Panc1 (cell line): Measurements from ENCODE around the gene HADHA. TPM values are rescaled to one million over a fixed set of nuclear protein-coding genes. Genes with fewer than 3 reads are reported as not detected.
"Not testable (repeated sequence)": the region's sequence is repeated elsewhere in the genome, so short reads cannot be mapped to it uniquely, and the experiment has no call there.

Experiments
- ATAC-seq: fragments of 200-7000 bp; cut with Tn5 transposase; 2 replicates; pipeline ENCODE4 v1.9.1; 2020; ENCODE audit warnings: mild to moderate bottlenecking, moderate library complexity
- BruUV-seq: library from RNA; stranded (reverse); fragments of 400-500 nt; replicated peaks from 2 replicates; lab custom pipeline; 2021; lab: Mats Ljungman, UMichigan
- CTCF ChIA-PET: fragments of 300-600 bp; sonication (Branson Sonifier 250); formaldehyde crosslinking; loops from one replicate; lab custom pipeline; 2022; ENCODE audit warnings: antibody characterized with exemption; lab: Charles Lee
- POLR2A ChIA-PET: fragments of 300-600 bp; sonication (Branson Sonifier 250); formaldehyde crosslinking; loops from one replicate; lab custom pipeline; 2022; ENCODE audit warnings: antibody characterized with exemption; lab: Charles Lee
- DNase-seq: peaks from one replicate; pipeline ENCODE4 v3.0.0-alpha.2; 2010; ENCODE audit warnings: low read depth, low spot score
- H3K27ac ChIP-seq: 2 replicates; pipeline ENCODE4 v1.5.1; 2011; ENCODE audit warnings: mild to moderate bottlenecking, low read length, inconsistent platforms
- H3K27me3 ChIP-seq: fragments of 200-500 bp; sonication (Bioruptor generic); 2 replicates; pipeline ENCODE4 v1.6.0; 2014; ENCODE audit warnings: low read length, inconsistent platforms; ENCODE audit not compliant: control insufficient read depth, insufficient read depth
- H3K36me3 ChIP-seq: fragments of 200-500 bp; sonication (Bioruptor generic); 2 replicates; pipeline ENCODE4 v1.5.1; 2014; ENCODE audit warnings: inconsistent platforms, mild to moderate bottlenecking, low read length, moderate library complexity; ENCODE audit not compliant: control insufficient read depth, insufficient read depth
- H3K4me1 ChIP-seq: 2 replicates; pipeline ENCODE4 v1.5.1; 2011; ENCODE audit warnings: inconsistent platforms, mild to moderate bottlenecking, low read length, moderate library complexity; ENCODE audit not compliant: control insufficient read depth, insufficient read depth
- H3K4me3 ChIP-seq, 2 experiments: 2 replicates each; pipeline ENCODE4 v1.5.1; 2011 to 2012; ENCODE audit warnings: low read depth in 2 of 2, low read length in 2 of 2, mild to moderate bottlenecking in 2 of 2, inconsistent platforms in 1 of 2, moderate library complexity in 1 of 2
- H3K9me3 ChIP-seq: fragments of 200-500 bp; sonication (Bioruptor generic); 2 replicates; pipeline ENCODE4 v1.5.1; 2014; ENCODE audit warnings: low read depth, mild to moderate bottlenecking, inconsistent platforms, low read length, moderate library complexity; ENCODE audit not compliant: control insufficient read depth, insufficient read depth
- CTCF ChIP-seq: fragments of 450-650 bp; IDR thresholded peaks from 2 replicates; pipeline ENCODE4 v1.5.1; 2017; ENCODE audit warnings: mild to moderate bottlenecking
- POLR2AphosphoS5 ChIP-seq: IDR thresholded peaks from 2 replicates; pipeline ENCODE4 v1.6.1; 2012; ENCODE audit warnings: mild to moderate bottlenecking, low read depth, low read length, moderate library complexity
- REST ChIP-seq, 2 experiments: IDR thresholded peaks; 2 replicates each; pipeline ENCODE4 v1.6.1; 2011 to 2012; ENCODE audit warnings: low read depth in 2 of 2, control low read depth in 1 of 2, low read length in 1 of 2, mild to moderate bottlenecking in 1 of 2, moderate library complexity in 1 of 2; ENCODE audit not compliant: insufficient read depth in 1 of 2
- SIN3A ChIP-seq: IDR thresholded peaks from 2 replicates; pipeline ENCODE4 v1.6.1; 2012; ENCODE audit warnings: low read depth, mild to moderate bottlenecking, low read length, moderate library complexity, borderline replicate concordance; ENCODE audit not compliant: insufficient read depth
- TCF7L2 ChIP-seq: IDR thresholded peaks from 2 replicates; pipeline ENCODE4 v1.6.1; 2011; ENCODE audit warnings: mild to moderate bottlenecking, low read depth, low read length, inconsistent platforms
- in situ Hi-C: cut with HindIII; loops from 2 replicates; pipeline ENCODE4 v1.10.0; 2016; ENCODE audit warnings: low sequenced_read_pairs, low pct_unique_long_range_greater_than_20kb
- intact Hi-C: fragments of 100-400 bp; cut with micrococcal nuclease; formaldehyde crosslinking; loops from one replicate; pipeline ENCODE4 v1.10.0; 2022; ENCODE audit not compliant: unreplicated experiment
- total RNA-seq: library from RNA; stranded (reverse); gene quantifications from one replicate; pipeline ENCODE4 v1.2.1, GENCODE V29; 2021; ENCODE audit not compliant: unreplicated experiment

Gene HADHA
- total RNA-seq, 1 experiment from 2014 or later, result 148 TPM

- ATAC-seq, result no peak
- no peak for DNase-seq
- no peaks in the 10 kb centered on the region for H3K27me3 ChIP-seq
- no peaks in the 10 kb centered on the region for H3K9me3 ChIP-seq
- in situ Hi-C loops, result no loop called here
- TF ChIP-seq SIN3A, result no peak
- no peak for TF ChIP-seq POLR2AphosphoS5
- no peak for TF ChIP-seq CTCF
- no peak for TF ChIP-seq REST (IDR thresholded peaks at IDR 0.05; ENCODE audit: insufficient read depth in 1 of 2, low read depth in 2 of 2, low read length in 1 of 2)
- TF ChIP-seq TCF7L2, result no peak
- no peak overlapping the region for H3K27ac ChIP-seq
- intact Hi-C loops, result no loop called here
- CTCF ChIA-PET, result no interaction called here
- no peaks in the 10 kb centered on the region for H3K4me1 ChIP-seq
- H3K36me3 ChIP-seq, result no peaks in the 10 kb centered on the region
- POLR2A ChIA-PET, result interaction anchor here (0.5 kb wide), 1 partner anchor 26 kb away, joined by 3 read pairs; no protein-coding TSS in a partner anchor
- BruUV-seq, result no TSS peak
- no peak overlapping the region for H3K4me3 ChIP-seq
Measured at GRCh38 chr2:26269571-26270158, 25.2 kb upstream of the HADHA start.

- intact Hi-C loops, CTCF ChIA-PET, H3K4me1 ChIP-seq, H3K9me3 ChIP-seq, H3K27ac ChIP-seq, H3K27me3 ChIP-seq, ATAC-seq, DNase-seq, H3K36me3 ChIP-seq, H3K4me3 ChIP-seq, in situ Hi-C loops, BruUV-seq: not testable (repeated sequence)
- POLR2A ChIA-PET, result interaction anchor here (0.5 kb wide), 1 partner anchor 25 kb away, joined by 3 read pairs; no protein-coding TSS in a partner anchor
Measured at GRCh38 chr2:26268670-26269385, 24.4 kb upstream of the HADHA start.

- Histone ChIP-seq H3K27ac (no peak overlapping the region), H3K9me3 (no peaks in the 10 kb centered on the region), H3K4me3 (no peak overlapping the region), H3K4me1 (no peaks in the 10 kb centered on the region), H3K36me3 (no peaks in the 10 kb centered on the region), H3K27me3 (no peaks in the 10 kb centered on the region)
- TF ChIP-seq SIN3A, result no peak
- no peak for TF ChIP-seq CTCF
- TF ChIP-seq TCF7L2, result no peak
- TF ChIP-seq POLR2AphosphoS5, result no peak
- no peak for TF ChIP-seq REST (IDR thresholded peaks at IDR 0.05; ENCODE audit: insufficient read depth in 1 of 2, low read depth in 2 of 2, low read length in 1 of 2)
- ChIA-PET CTCF (no interaction called here), POLR2A (no interaction called here)
- no peak for DNase-seq
- BruUV-seq, result no TSS peak
- intact Hi-C loops, result no loop called here
- in situ Hi-C loops, result no loop called here
- no peak for ATAC-seq
Measured at GRCh38 chr2:26268213-26268612, 23.8 kb upstream of the HADHA start.
